ENCODE data around the gene CEP112. TPM values are rescaled to one million over a fixed set of nuclear protein-coding genes. Genes with fewer than 3 reads are reported as not detected.

Gene CEP112
- total and polyA plus RNA-seq, 2 of the 4 experiments (the other 2 are of a cell fraction) = 2.5 to 5.6 TPM

DNA sequence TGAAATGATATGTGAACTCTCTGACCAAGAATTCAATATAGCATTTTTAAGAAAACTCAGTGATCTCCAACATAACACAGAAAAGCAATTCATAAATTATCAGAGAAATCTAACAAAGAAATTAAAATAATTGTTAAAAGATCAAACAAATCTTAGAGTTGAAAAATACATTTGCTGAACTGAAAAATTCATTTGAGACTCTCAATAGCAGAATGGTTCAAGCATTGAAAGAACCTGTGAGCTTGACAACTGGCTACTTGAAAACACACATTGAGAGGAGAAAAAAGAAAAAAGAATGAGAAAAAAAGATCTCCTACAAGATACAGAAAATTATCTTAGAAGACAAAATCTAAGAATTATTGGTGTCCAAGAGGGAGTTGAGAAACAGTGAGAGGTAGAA is 203.5 kb downstream of the CEP112 start:
- BruUV-seq (replicated peaks) = no TSS peak
- intact Hi-C loops (cut with micrococcal nuclease) = loop anchor here (1.0 to 5.0 kb wide), 4 partner anchors 426 to 757 kb away; partner anchors contain the start of gene AXIN2
- H3K9me3 ChIP-seq (ENCODE audit: control insufficient read depth, insufficient read depth, low read length) = no peaks in the 10 kb centered on the region; the same call in 1 of the 2 replicates

More for the DNA sequence above, 203.5 kb downstream of the CEP112 start:
- H3K4me1 ChIP-seq (ENCODE audit: control insufficient read depth, insufficient read depth, low read length) = no peaks in the 10 kb centered on the region
- H3K23ac ChIP-seq (ENCODE audit: low read depth, low read length) = no peak overlapping the region
- no peak overlapping the region for H3K14ac ChIP-seq (replicated peaks; ENCODE audit: low read depth, low read length)
- no peak overlapping the region for H3K9ac ChIP-seq (ENCODE audit: low read depth, low read length)
- H2AFZ ChIP-seq (replicated peaks; ENCODE audit: low read length, poor library complexity) = no peak overlapping the region
- no peak for ATAC-seq (ENCODE audit: low read depth)
- no peak overlapping the region for H3K4me3 ChIP-seq (ENCODE audit: insufficient read depth, low read depth, low read length)
- dilution Hi-C loops (cut with HindIII; ENCODE audit: low sequenced_read_pairs, unreplicated experiment) = no loop called here
- no peak overlapping the region for H2BK15ac ChIP-seq (ENCODE audit: low read depth, low read length)
- no peak overlapping the region for H2BK120ac ChIP-seq (ENCODE audit: low read depth, low read length)
- no peak overlapping the region for H2AK5ac ChIP-seq (ENCODE audit: low read depth, low read length)
- no peaks in the 10 kb centered on the region for H4K20me1 ChIP-seq (ENCODE audit: insufficient read depth, low read length)
- no peaks in the 10 kb centered on the region for H3K79me1 ChIP-seq (ENCODE audit: low read depth in 1 of 2, low read length in 2 of 2)
- H4K5ac ChIP-seq (ENCODE audit: low read depth, low read length) = no peak overlapping the region
- in situ Hi-C loops (cut with MboI; ENCODE audit: low sequenced_read_pairs) = no loop called here
- DNase-seq = no peak
- H3K27ac ChIP-seq (ENCODE audit: insufficient read depth, low read length) = no peak overlapping the region
- H3K4ac ChIP-seq (ENCODE audit: low read depth, low read length) = no peak overlapping the region
- no peak overlapping the region for H4K91ac ChIP-seq (ENCODE audit: insufficient read depth, low read depth, low read length)
- H2BK5ac ChIP-seq (ENCODE audit: low read depth, low read length, poor library complexity, severe bottlenecking) = no peak overlapping the region
- no peak overlapping the region for H2BK20ac ChIP-seq (ENCODE audit: low read depth, low read length)
- POLR2A ChIA-PET (ENCODE audit: unreplicated experiment) = no interaction called here
- no peaks in the 10 kb centered on the region for H3K27me3 ChIP-seq (ENCODE audit: control insufficient read depth, insufficient read depth, low read length)
- H3K18ac ChIP-seq (ENCODE audit: low read depth, low read length) = no peak overlapping the region
- H3K4me2 ChIP-seq (ENCODE audit: low read depth, low read length) = no peak overlapping the region
- no peak overlapping the region for H3K56ac ChIP-seq (ENCODE audit: extremely low read depth, insufficient read depth, low read length)
- no peaks in the 10 kb centered on the region for H3K36me3 ChIP-seq (ENCODE audit: control insufficient read depth, insufficient read depth, low read length)
- no peak for TF ChIP-seq RFX5 (IDR thresholded peaks at IDR 0.05; ENCODE audit: low read depth, low read length)
- TF ChIP-seq SMC3 (IDR thresholded peaks at IDR 0.05; ENCODE audit: low read depth, low read length) = no peak
- TF ChIP-seq RAD21 (IDR thresholded peaks at IDR 0.05; ENCODE audit: low read length) = no peak
- TF ChIP-seq NFE2L2 (IDR thresholded peaks at IDR 0.05; ENCODE audit: low read depth, low read length) = no peak
- TF ChIP-seq, protein P1, sequence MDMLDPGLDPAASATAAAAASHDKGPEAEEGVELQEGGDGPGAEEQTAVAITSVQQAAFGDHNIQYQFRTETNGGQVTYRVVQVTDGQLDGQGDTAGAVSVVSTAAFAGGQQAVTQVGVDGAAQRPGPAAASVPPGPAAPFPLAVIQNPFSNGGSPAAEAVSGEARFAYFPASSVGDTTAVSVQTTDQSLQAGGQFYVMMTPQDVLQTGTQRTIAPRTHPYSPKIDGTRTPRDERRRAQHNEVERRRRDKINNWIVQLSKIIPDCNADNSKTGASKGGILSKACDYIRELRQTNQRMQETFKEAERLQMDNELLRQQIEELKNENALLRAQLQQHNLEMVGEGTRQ (IDR thresholded peaks at IDR 0.05; ENCODE audit: low read depth, low read length) = no peak
- TF ChIP-seq MXI1 (IDR thresholded peaks at IDR 0.05; ENCODE audit: borderline replicate concordance, low read depth, low read length) = no peak
- TF ChIP-seq FOS (IDR thresholded peaks at IDR 0.05; ENCODE audit: low read depth, low read length) = no peak
- TF ChIP-seq, protein P2, sequence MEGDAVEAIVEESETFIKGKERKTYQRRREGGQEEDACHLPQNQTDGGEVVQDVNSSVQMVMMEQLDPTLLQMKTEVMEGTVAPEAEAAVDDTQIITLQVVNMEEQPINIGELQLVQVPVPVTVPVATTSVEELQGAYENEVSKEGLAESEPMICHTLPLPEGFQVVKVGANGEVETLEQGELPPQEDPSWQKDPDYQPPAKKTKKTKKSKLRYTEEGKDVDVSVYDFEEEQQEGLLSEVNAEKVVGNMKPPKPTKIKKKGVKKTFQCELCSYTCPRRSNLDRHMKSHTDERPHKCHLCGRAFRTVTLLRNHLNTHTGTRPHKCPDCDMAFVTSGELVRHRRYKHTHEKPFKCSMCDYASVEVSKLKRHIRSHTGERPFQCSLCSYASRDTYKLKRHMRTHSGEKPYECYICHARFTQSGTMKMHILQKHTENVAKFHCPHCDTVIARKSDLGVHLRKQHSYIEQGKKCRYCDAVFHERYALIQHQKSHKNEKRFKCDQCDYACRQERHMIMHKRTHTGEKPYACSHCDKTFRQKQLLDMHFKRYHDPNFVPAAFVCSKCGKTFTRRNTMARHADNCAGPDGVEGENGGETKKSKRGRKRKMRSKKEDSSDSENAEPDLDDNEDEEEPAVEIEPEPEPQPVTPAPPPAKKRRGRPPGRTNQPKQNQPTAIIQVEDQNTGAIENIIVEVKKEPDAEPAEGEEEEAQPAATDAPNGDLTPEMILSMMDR (conservative IDR thresholded peaks at IDR 0.05; ENCODE audit: low read depth, low read length) = no peak
- no peak for TF ChIP-seq MAFK (IDR thresholded peaks at IDR 0.05; ENCODE audit: low read depth, low read length)
- TF ChIP-seq MAZ (IDR thresholded peaks at IDR 0.05; ENCODE audit: borderline replicate concordance, low read depth, low read length) = no peak
- no peak for TF ChIP-seq CEBPB (IDR thresholded peaks at IDR 0.05; ENCODE audit: low read depth, low read length)
- TF ChIP-seq, protein P3, sequence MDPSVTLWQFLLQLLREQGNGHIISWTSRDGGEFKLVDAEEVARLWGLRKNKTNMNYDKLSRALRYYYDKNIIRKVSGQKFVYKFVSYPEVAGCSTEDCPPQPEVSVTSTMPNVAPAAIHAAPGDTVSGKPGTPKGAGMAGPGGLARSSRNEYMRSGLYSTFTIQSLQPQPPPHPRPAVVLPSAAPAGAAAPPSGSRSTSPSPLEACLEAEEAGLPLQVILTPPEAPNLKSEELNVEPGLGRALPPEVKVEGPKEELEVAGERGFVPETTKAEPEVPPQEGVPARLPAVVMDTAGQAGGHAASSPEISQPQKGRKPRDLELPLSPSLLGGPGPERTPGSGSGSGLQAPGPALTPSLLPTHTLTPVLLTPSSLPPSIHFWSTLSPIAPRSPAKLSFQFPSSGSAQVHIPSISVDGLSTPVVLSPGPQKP (IDR thresholded peaks at IDR 0.05; ENCODE audit: borderline replicate concordance, low read depth, low read length) = no peak
- no peak for TF ChIP-seq POLR2A (IDR thresholded peaks at IDR 0.05; ENCODE audit: low read depth, low read length)
- TF ChIP-seq RCOR1 (IDR thresholded peaks at IDR 0.05; ENCODE audit: insufficient replicate concordance, low read length) = no peak
- no peak for TF ChIP-seq BHLHE40 (IDR thresholded peaks at IDR 0.05; ENCODE audit: low read depth, low read length)
- TF ChIP-seq CHD1 (IDR thresholded peaks at IDR 0.05; ENCODE audit: low read depth, low read length) = no peak
- CTCF ChIA-PET = no interaction called here
- no peak overlapping the region for H2AK9ac ChIP-seq (replicated peaks; ENCODE audit: low read depth, low read length, poor library complexity)
- no peaks in the 10 kb centered on the region for H3K9me1 ChIP-seq (ENCODE audit: insufficient read depth, low read length)
- H4K8ac ChIP-seq (ENCODE audit: low read depth in 2 of 2, low read length in 2 of 2) = no peak overlapping the region

All from IMR-90 (cell line).